Glutamatergic neuron (in vitro differentiated cells): ENCODE results near the gene DNLZ. TPM values are rescaled to one million over a fixed set of nuclear protein-coding genes. Genes with fewer than 3 reads are reported as not detected.
A peak's percentile ranks its signal among the peaks of the same experiment; 100 is the strongest.

Experiments
- DNase-seq: peaks from one replicate; pipeline ENCODE4 v3.0.0; 2022
- H3K27ac Mint-ChIP-seq: one replicate; pipeline ENCODE4 v1.8.0; 2020; ENCODE audit warnings: mild to moderate bottlenecking, mixed read lengths, inconsistent platforms; ENCODE audit not compliant: unreplicated experiment
- H3K27me3 Mint-ChIP-seq: one replicate; pipeline ENCODE4 v1.8.0; 2020; ENCODE audit warnings: mild to moderate bottlenecking, moderate library complexity, mixed read lengths, inconsistent platforms; ENCODE audit not compliant: unreplicated experiment
- H3K36me3 Mint-ChIP-seq: one replicate; pipeline ENCODE4 v1.8.0; 2020; ENCODE audit warnings: mild to moderate bottlenecking, mixed read lengths, inconsistent platforms; ENCODE audit not compliant: unreplicated experiment
- H3K4me1 Mint-ChIP-seq: one replicate; pipeline ENCODE4 v1.8.0; 2020; ENCODE audit warnings: mild to moderate bottlenecking, low read depth, mixed read lengths, inconsistent platforms; ENCODE audit not compliant: unreplicated experiment
- H3K4me3 Mint-ChIP-seq: one replicate; pipeline ENCODE4 v1.8.0; 2020; ENCODE audit warnings: mild to moderate bottlenecking, mixed read lengths, inconsistent platforms; ENCODE audit not compliant: unreplicated experiment
- H3K9me3 Mint-ChIP-seq: one replicate; pipeline ENCODE4 v1.8.0; 2020; ENCODE audit warnings: mild to moderate bottlenecking, moderate library complexity, mixed read lengths, inconsistent platforms; ENCODE audit not compliant: unreplicated experiment
- long read RNA-seq: library from polyadenylated mRNA; unstranded; transcript quantifications from one replicate; pipeline ENCODE4 v2.0.0, GENCODE V29; 2020; ENCODE audit not compliant: unreplicated experiment
- total RNA-seq: library from RNA; stranded (reverse); fragmentation: NEBNext Ultra II Directional; extraction: Animal tissue kit (Norgen Biotek cat#: 25700); gene quantifications from one replicate; pipeline ENCODE4 v1.2.1, GENCODE V29; 2021; ENCODE audit not compliant: unreplicated experiment
- TF ChIP-seq, protein P1 (sequence below): fragments of 200-600 bp; sonication (generic); IDR thresholded peaks from one replicate; pipeline ENCODE4 v1.5.0; 2021; ENCODE audit not compliant: partially characterized antibody, unreplicated experiment

The DNLZ gene
- total RNA-seq = 16.5 TPM
- long read RNA-seq, partial matches to known transcripts = 0 of 1 reads
- long read RNA-seq, other reads (novel, unspliced or antisense) = 0 of 1 reads

GRCh38 chr9:136363106-136363948 lies at the start of gene DNLZ:
DNLZ (minus strand) TSS chr9:136363744; CDS start chr9:136363714, 30 bp downstream.
- H3K27ac Mint-ChIP-seq = peak within 1 kb of the TSS; percentile 83
- peaks cover 4% of the 10 kb centered on the region for H3K4me1 Mint-ChIP-seq
- peak; percentile 98 for DNase-seq
- TF ChIP-seq, protein P1, sequence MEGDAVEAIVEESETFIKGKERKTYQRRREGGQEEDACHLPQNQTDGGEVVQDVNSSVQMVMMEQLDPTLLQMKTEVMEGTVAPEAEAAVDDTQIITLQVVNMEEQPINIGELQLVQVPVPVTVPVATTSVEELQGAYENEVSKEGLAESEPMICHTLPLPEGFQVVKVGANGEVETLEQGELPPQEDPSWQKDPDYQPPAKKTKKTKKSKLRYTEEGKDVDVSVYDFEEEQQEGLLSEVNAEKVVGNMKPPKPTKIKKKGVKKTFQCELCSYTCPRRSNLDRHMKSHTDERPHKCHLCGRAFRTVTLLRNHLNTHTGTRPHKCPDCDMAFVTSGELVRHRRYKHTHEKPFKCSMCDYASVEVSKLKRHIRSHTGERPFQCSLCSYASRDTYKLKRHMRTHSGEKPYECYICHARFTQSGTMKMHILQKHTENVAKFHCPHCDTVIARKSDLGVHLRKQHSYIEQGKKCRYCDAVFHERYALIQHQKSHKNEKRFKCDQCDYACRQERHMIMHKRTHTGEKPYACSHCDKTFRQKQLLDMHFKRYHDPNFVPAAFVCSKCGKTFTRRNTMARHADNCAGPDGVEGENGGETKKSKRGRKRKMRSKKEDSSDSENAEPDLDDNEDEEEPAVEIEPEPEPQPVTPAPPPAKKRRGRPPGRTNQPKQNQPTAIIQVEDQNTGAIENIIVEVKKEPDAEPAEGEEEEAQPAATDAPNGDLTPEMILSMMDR = peak; percentile 99
- H3K4me3 Mint-ChIP-seq = peak within 1 kb of the TSS; percentile 85
- peaks cover 13% of the 10 kb centered on the region for H3K9me3 Mint-ChIP-seq
- no peaks in the 10 kb centered on the region for H3K36me3 Mint-ChIP-seq
- peaks cover 14% of the 10 kb centered on the region for H3K27me3 Mint-ChIP-seq

- peaks cover 13% of the 10 kb centered on the region for H3K4me1 Mint-ChIP-seq
- H3K27me3 Mint-ChIP-seq = peaks cover 9% of the 10 kb centered on the region
- no peak overlapping the region for H3K27ac Mint-ChIP-seq
- TF ChIP-seq, protein P1 = no peak
- no peak for DNase-seq
- H3K4me3 Mint-ChIP-seq = no peak overlapping the region
- H3K36me3 Mint-ChIP-seq = no peaks in the 10 kb centered on the region
- H3K9me3 Mint-ChIP-seq = peaks cover 4% of the 10 kb centered on the region
Observed at GRCh38 chr9:136412962-136413361, 49.4 kb upstream of the DNLZ start.

GRCh38 chr9:136411378-136411777 lies 47.8 kb upstream of the DNLZ start:
- no peaks in the 10 kb centered on the region for H3K36me3 Mint-ChIP-seq
- peak overlapping the region; percentile 97 for H3K4me3 Mint-ChIP-seq

GRCh38 chr9:136410500-136411287 lies 47.1 kb upstream of the DNLZ start, which contains the start of the genes ENTR1 and PMPCA:
ENTR1 (minus strand) TSS chr9:136410614; CDS start chr9:136410397, 217 bp downstream.
PMPCA (plus strand) TSS chr9:136410658; CDS start chr9:136410669, 11 bp downstream.
- Mint-ChIP-seq H3K4me3 (peak within 1 kb of the TSS; percentile 97), H3K27ac (peak within 1 kb of the TSS; percentile 70), H3K36me3 (no peaks in the 10 kb centered on the region), H3K27me3 (peaks cover 5% of the 10 kb centered on the region), H3K4me1 (peaks cover 13% of the 10 kb centered on the region), H3K9me3 (peaks cover 4% of the 10 kb centered on the region)
- peak; percentile 94 for DNase-seq
- TF ChIP-seq, protein P1 = no peak

More at GRCh38 chr9:136411378-136411777, 47.8 kb upstream of the DNLZ start:
- DNase-seq = no peak
- Mint-ChIP-seq H3K27ac (peak overlapping the region; percentile 56), H3K9me3 (peaks cover 4% of the 10 kb centered on the region), H3K27me3 (peaks cover 7% of the 10 kb centered on the region), H3K4me1 (peaks cover 13% of the 10 kb centered on the region)
- TF ChIP-seq, protein P1 = no peak
